Measurements from ENCODE around the gene FILIP1.
"Not testable (repeated sequence)": the region's sequence is repeated elsewhere in the genome, so short reads cannot be mapped to it uniquely, and the experiment has no call there.

Gene FILIP1

GRCh38 chr6:75418233-75418632 is 75.4 kb downstream of the FILIP1 start:
- DNase-seq: no peak

- no peak for DNase-seq
Measured at GRCh38 chr6:75416443-75416842, 77.2 kb downstream of the FILIP1 start.

GRCh38 chr6:75415804-75416203 is 77.8 kb downstream of the FILIP1 start:
- DNase-seq: no peak

GRCh38 chr6:75414445-75415021 is 79.1 kb downstream of the FILIP1 start:
- DNase-seq: no peak

- no peak for DNase-seq
Measured at GRCh38 chr6:75412969-75413662, 80.5 kb downstream of the FILIP1 start.

GRCh38 chr6:75410564-75410963 is 83.0 kb downstream of the FILIP1 start:
- DNase-seq: not testable (repeated sequence)

- no peak for DNase-seq
Measured at GRCh38 chr6:75409928-75410327, 83.7 kb downstream of the FILIP1 start.

GRCh38 chr6:75409286-75409685 is 84.3 kb downstream of the FILIP1 start:
- no peak for DNase-seq

- no peak for DNase-seq
Measured at GRCh38 chr6:75403563-75404080, 90.0 kb downstream of the FILIP1 start.

- DNase-seq: no peak
Measured at GRCh38 chr6:75402296-75402695, 91.3 kb downstream of the FILIP1 start.

GRCh38 chr6:75397656-75398465 is 95.7 kb downstream of the FILIP1 start:
- DNase-seq: no peak

GRCh38 chr6:75397171-75397570 is 96.4 kb downstream of the FILIP1 start:
- no peak for DNase-seq

- no peak for DNase-seq
Measured at GRCh38 chr6:75396005-75396800, 97.4 kb downstream of the FILIP1 start.

GRCh38 chr6:75393806-75394205 is 99.8 kb downstream of the FILIP1 start:
- DNase-seq: no peak

GRCh38 chr6:75391276-75391675 is 102.3 kb downstream of the FILIP1 start:
- no peak for DNase-seq

- no peak for DNase-seq
Measured at GRCh38 chr6:75386050-75386770, 107.4 kb downstream of the FILIP1 start.

- DNase-seq: no peak
Measured at GRCh38 chr6:75384116-75384515, 109.5 kb downstream of the FILIP1 start.

GRCh38 chr6:75382634-75382900 is 111.0 kb downstream of the FILIP1 start:
- DNase-seq: no peak

GRCh38 chr6:75381877-75382633 is 111.5 kb downstream of the FILIP1 start:
- DNase-seq: no peak

GRCh38 chr6:75379536-75379935 is 114.1 kb downstream of the FILIP1 start:
- DNase-seq: no peak

GRCh38 chr6:75378101-75378500 is 115.5 kb downstream of the FILIP1 start:
- no peak for DNase-seq
